Ascending aorta (tissue), 2 donors: ENCODE measurements around the gene ALG12. TPM values are rescaled to one million over a fixed set of nuclear protein-coding genes. Genes with fewer than 3 reads are reported as not detected.
A peak's percentile ranks its signal among the peaks of the same experiment; 100 is the strongest.

Experiments
- DNase-seq, 2 donors: peaks; one replicate each; pipeline ENCODE4 v3.0.0-alpha.2; 2019; ENCODE audit warnings: low spot score in 2 of 2
- H3K27ac ChIP-seq, 2 donors: fragments of 200-600 bp; sonication (generic); one replicate each; pipeline ENCODE4 v1.5.1; 2016 to 2017; ENCODE audit warnings: mild to moderate bottlenecking in 1 of 2
- H3K27me3 ChIP-seq: fragments of 200-600 bp; sonication (generic); one replicate; pipeline ENCODE4 v1.5.1; 2017
- H3K36me3 ChIP-seq, 2 donors: fragments of 200-600 bp; sonication (generic); one replicate each; pipeline ENCODE4 v1.5.1; 2016
- H3K4me1 ChIP-seq, 2 donors: fragments of 200-600 bp; sonication (generic); one replicate each; pipeline ENCODE4 v1.5.1; 2016 to 2017; ENCODE audit warnings: mild to moderate bottlenecking in 1 of 2
- H3K4me3 ChIP-seq, 2 donors: fragments of 200-600 bp; sonication (generic); one replicate each; pipeline ENCODE4 v1.5.1; 2016 to 2017; ENCODE audit warnings: mild to moderate bottlenecking in 1 of 2
- H3K9me3 ChIP-seq, 2 donors: fragments of 200-600 bp; sonication (generic); one replicate each; pipeline ENCODE4 v1.5.1; 2016
- CTCF ChIP-seq, 3 experiments: fragments of 200-600 bp in 2 of 3; fragments of 450-650 bp in 1 of 3; sonication (generic) in 2 of 3; IDR thresholded peaks; one replicate each; pipeline ENCODE4 v1.5.1; 2016 to 2019; ENCODE audit warnings: antibody characterized with exemption in 3 of 3, mild to moderate bottlenecking in 1 of 3, moderate library complexity in 1 of 3
- intact Hi-C: fragments of 100-400 bp; cut with DNase I; formaldehyde crosslinking; loops from one replicate; pipeline ENCODE4 v1.15.1; 2023
- total RNA-seq: library from RNA; depleted of rRNA; stranded (reverse); fragments of >200 nt; gene quantifications from one replicate; pipeline ENCODE4 v1.1.0, GENCODE V29; 2016

Gene ALG12
- total RNA-seq, 1 donor from 2014 or later: 6.9 TPM

- Histone ChIP-seq H3K27ac (no peak overlapping the region), H3K4me1 (peaks cover 15 to 32% of the 10 kb centered on the region in 2 donors), H3K36me3 (no peaks in the 10 kb centered on the region), H3K4me3 (no peak overlapping the region), H3K27me3 (no peaks in the 10 kb centered on the region), H3K9me3 (no peaks in the 10 kb centered on the region)
- DNase-seq: no peak
- intact Hi-C loops: loop anchor here (10.0 kb wide), 1 partner anchor 366 kb away; the partner anchor contains the start of gene PLXNB2
- TF ChIP-seq CTCF (IDR thresholded peaks at IDR 0.05): no peak
Measured at GRCh38 chr22:49938565-49939136, 20.4 kb upstream of the ALG12 start.

GRCh38 chr22:49937758-49938564, 19.7 kb upstream of the ALG12 start:
- TF ChIP-seq CTCF (IDR thresholded peaks at IDR 0.05): no peak
- intact Hi-C loops: loop anchor here (2.0 to 10.0 kb wide), 2 partner anchors 33 to 367 kb away; partner anchors contain the start of gene PLXNB2
- DNase-seq: no peak
- H3K36me3 ChIP-seq: no peaks in the 10 kb centered on the region
- H3K4me3 ChIP-seq: no peak overlapping the region
- no peaks in the 10 kb centered on the region for H3K9me3 ChIP-seq
- peaks cover 15 to 37% of the 10 kb centered on the region in 2 donors for H3K4me1 ChIP-seq
- H3K27me3 ChIP-seq: no peaks in the 10 kb centered on the region
- peak overlapping the region; percentile 86 to 98 for H3K27ac ChIP-seq

DNA sequence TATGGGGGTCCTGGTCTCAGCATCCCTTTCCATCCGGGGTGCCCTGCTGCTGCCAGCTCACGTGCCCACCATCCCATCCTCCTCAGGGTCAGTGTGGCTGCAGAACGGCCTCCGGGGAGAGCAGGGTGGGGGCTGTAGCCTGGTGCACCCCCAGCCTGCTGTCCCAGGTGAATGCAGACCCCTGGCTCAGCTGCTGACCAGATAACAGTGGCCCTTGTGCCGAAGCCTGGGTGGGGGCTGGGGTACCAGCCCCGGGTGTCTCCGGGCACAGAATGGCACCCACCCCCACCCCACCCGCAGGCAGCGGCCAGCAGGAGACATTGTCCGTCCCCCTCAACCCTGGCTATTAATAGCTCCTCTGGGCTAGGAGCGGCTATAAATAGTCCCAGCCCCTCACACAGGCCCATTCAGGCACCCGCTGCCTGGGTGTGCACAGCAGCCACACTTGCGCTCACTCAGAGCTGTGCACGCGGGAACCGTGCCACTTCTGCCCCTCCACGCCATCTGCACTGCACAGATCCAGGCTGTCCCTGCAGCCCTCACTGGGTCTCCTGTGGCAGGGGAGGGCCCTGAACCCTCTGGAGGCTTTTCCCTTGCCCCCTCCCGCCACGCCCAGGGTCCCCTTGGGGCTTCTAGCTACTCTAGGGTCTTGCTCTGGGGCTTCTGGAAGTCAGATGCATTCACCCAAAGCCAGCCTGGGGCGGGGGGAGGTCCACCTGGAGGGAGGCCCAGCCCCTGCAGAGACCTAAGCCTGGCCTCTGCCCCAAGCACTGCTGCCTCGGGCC, 18.9 kb upstream of the ALG12 start:
- TF ChIP-seq CTCF (IDR thresholded peaks at IDR 0.05): no peak
- intact Hi-C loops: loop anchor here (1.0 to 10.0 kb wide), 3 partner anchors 23 to 368 kb away; partner anchors contain the start of genes PIM3 and PLXNB2

DNA sequence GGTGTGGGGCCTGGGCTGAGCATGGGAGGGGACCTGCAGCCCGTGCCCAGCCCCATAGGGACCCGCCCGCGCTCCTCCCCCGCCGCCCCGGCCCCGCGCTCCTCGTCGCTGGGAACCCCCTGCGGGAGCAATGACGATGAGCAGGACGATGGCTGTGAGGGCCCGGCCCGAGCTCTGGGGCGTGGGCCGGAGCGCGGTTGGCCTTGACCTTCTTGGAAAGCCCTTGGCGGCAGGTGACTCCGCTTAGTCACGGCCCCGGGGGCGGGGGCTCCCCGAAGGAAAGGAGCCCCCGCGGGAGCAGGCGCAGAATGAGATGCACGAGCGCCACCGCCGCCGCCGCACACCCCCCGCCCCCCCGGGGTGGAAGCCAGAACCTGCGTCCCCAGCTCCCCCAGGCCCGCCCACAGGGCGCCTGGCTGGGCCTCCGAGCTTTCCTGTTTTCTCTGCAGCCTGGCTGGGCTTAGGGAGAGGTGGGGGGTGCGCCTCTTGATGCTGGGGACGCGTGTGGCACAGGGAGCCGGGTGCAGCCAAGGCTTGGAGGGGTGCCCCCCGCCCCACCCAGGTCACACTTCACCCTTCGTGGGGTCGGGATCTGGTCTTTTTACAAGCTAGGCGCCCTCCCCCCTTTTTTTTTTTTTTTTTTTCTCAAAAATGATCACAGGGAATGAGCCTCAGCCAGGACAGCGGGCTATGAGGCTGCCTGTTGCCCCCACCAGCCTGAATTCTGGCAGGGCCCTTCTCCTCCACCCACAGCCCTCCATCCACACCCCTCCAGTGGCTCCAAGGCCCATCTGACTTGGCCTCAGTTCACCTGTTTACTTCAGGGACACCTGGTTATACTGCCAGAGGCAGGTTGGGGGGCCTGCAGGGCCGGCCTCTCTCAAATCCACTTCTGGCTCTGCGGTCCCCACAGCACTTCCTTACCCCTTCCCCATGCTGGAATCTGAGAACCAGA, 18.1 kb upstream of the ALG12 start:
- no peaks in the 10 kb centered on the region for H3K9me3 ChIP-seq
- DNase-seq: peak; percentile 87 to 97
- H3K27ac ChIP-seq: peak overlapping the region; percentile 86 to 98
- intact Hi-C loops: loop anchor here (1.0 to 10.0 kb wide), 3 partner anchors 24 to 369 kb away; partner anchors contain the start of genes PIM3 and PLXNB2
- H3K27me3 ChIP-seq: no peaks in the 10 kb centered on the region
- H3K4me3 ChIP-seq: peak overlapping the region; percentile 51 to 72
- H3K4me1 ChIP-seq: peaks cover 15 to 39% of the 10 kb centered on the region in 2 donors
- H3K36me3 ChIP-seq: no peaks in the 10 kb centered on the region
- TF ChIP-seq CTCF (IDR thresholded peaks at IDR 0.05): no peak

More for the DNA sequence above, 18.9 kb upstream of the ALG12 start:
- Histone ChIP-seq H3K36me3 (no peaks in the 10 kb centered on the region), H3K27me3 (no peaks in the 10 kb centered on the region), H3K9me3 (no peaks in the 10 kb centered on the region), H3K4me1 (peaks cover 15 to 37% of the 10 kb centered on the region in 2 donors), H3K27ac (peak overlapping the region; percentile 86 to 98), H3K4me3 (peak overlapping the region in 1 of 2 donors; percentile 72)
- no peak for DNase-seq
